GM18517 (cell line): ENCODE measurements around the gene IPO4.

Experiments
- ATAC-seq: cut with Tn5 transposase; IDR thresholded peaks from one replicate; pipeline ENCODE4 v1.9.1; 2021; ENCODE audit warnings: mild to moderate bottlenecking, moderate library complexity; ENCODE audit not compliant: unreplicated experiment

IPO4 gene

DNA sequence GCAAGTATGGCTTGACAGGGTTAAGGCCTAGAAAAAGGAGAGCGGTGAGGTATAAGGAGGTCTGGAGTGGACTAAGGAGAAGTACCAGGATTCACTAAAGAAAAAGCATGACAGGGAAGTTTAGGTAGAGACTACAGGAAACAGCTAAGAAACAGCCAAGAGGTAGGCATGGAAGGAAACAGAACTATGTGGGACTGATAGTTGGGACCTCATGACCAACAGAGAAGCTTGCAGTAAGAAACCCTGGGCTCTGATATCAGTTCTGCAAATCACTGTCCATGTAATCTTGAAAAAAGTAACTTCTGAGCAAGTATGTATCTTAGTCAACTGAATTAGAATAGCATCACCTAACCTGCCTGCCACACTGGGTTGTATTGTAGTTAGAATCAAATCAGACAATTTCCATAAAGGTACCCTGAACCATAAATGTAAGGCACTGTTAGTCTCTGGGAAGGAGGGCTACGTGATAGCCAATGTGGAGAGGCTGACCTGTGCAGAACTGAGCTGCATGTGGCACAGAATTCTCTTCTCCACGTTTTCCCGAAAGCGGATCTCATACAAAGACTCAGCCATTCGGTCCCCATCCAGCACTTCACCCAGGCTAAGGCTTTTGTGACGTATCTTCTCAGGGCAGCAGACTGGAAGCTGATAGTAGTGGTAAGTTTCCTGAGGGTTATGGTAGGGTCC, 5.7 kb upstream of the IPO4 start:
- ATAC-seq: no peak

DNA sequence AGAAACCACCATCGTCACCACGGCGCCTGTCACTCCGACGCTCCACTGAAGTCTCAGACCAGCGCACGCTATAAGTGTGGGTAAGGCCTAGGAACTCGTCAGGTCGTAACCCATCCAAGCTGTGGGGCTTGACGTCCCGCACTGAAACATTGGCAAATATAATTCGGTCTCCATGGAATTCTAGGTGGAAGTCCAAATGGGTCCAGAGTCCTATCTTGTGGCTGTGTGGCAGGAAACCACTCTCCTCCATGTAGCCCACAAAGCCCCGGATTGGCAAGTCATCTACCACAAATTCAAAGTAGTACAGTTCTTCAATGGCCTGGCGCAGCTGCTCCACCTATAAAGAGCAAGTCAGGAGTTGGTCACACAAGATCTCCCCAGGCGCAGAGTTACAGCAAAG, 4.3 kb upstream of the IPO4 start:
- no peak for ATAC-seq

DNA sequence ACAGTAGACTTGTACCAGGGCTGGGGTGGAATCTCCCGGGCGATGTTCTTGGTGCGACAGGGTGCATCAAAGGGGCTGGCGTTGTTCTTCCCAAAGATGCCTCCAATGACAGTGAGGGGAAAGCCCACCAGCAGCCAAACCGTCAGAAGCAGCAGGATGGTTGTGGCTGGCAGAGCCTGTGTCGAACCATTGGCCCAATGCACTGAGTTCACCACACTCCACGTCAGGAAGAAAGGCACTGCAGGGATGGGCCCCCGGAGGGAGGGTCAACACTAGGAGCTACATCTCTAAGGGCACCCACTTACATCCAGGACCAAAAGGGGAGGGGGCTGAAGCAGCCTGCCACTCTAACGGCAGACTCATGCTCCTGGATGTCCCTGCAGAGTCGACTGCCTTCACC, 1.8 kb upstream of the IPO4 start:
- ATAC-seq: no peak

DNA sequence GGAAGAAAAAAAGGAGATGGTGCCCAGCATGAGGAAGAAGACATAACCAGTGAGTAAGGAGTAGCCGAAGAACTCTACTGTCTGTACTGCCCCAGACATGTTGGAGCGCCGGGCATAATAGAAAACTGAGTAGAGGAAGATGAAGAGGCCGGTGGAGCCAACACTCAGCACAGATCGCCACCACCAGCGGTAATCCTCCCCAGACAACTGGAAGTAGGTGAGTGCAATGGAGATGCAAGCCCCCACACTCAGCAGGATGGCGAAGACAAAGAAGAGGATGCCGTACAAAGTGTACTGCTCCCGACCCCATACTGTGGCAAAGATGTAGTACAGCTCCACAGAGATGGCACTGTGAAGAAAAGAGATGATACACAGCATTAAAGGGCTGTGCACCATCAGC, 844 bp upstream of the IPO4 start:
- no peak for ATAC-seq

DNA sequence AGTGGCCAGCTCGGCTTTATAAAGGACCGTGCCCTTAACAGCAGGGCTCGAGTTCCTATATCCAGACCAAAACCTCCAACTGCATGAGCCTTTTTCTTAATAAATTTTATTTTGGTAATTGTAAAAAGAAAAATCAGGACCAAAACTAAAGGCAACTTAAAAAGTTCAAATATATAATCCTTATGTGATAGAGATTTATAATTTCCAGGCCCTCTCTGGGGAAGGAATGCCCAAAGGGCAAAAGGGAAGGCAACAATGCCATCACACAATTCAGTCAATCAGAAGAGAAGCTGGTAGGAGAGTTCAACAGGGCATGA, 401 bp upstream of the IPO4 start:
- no peak for ATAC-seq

DNA sequence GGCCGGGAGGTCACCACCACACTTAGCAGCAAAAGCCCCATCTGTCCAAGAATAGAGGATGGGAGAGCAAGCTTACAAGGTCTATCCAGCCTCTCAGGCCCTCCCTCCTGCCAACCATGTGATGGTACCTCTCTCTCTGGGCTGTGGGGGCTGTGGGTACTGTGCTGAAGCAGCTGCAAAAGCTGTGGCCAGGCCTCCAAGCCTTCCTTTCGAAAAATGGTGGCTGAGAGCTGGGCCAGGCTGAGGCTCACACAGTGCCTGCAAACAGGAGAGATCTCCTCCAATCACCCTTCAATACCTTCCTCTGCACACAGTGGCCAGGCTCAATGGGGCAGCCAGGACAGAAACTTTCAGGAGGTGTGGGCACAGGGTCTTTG, 1.1 kb downstream of the IPO4 start:
- no peak for ATAC-seq

DNA sequence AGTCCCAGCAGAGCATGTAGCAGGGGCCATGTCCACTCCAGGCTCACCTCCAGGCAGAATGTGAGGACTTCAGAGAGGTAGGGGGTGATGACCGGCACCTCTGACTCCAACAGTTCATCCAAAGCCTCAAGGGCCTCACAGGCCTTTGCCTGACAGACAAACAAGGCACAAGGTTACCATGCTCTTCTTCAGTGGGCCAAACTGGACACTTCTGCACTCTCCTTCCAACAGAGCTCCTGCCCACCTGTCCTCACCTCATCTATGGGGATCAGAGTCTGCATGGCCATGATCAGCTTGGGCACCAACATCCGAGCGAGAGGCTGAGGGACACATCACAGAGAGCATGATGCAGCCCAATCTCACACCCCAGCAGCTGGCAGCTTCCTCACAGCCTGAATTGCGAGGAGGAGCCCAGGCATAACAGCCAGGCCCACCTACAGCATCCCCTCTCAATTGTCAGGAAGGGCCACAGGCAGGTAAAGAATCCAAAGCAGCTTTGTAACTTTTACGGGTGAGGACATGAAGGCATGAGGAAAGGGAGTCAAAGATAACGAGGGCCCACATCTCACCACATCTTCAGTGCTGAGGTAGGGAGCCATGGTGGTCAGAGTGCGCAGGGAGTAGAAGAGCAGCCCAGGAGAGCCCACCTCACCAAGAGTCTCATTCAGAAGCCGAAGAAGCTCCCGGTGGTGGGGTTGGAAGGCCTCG, 1.6 kb downstream of the IPO4 start:
- ATAC-seq: no peak

DNA sequence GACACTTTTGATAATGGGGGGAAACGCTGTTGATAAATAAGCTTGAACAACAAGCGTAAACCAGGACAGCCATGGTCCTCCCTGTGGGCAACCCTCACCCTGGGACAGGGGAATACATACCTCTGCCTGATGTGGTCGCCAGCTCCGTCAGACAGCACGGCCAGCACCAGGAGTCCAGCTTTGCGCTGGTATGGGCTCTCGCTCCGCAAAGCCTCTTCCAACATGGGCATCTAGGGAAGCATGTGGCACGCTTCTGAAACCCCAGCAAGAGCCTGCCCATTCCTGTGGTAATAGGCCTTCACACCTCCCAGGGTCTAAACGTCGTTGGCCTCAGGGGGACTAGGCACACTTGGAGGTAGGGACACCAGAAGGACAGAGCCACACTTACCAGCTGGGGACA, 2.9 kb downstream of the IPO4 start:
- no peak for ATAC-seq

DNA sequence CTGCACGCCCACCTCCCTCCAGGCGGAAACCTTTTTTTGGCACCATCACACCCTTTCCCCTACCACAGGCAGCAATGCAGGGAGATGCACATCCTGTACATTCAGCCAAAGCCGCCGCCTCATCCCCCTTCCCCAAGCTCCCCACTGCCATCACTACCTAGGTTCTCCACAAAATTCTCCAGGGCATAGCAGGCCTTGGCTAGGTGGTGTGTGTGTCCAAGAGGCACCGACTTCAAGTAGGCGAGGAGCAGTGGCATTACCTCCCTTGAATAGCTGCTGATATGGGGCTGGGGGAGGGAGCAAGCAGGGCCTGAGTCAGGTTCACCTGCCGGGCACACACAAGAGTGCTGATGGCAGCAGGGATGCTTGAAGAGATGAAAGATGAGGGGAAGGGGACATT, 3.6 kb downstream of the IPO4 start:
- ATAC-seq: no peak

DNA sequence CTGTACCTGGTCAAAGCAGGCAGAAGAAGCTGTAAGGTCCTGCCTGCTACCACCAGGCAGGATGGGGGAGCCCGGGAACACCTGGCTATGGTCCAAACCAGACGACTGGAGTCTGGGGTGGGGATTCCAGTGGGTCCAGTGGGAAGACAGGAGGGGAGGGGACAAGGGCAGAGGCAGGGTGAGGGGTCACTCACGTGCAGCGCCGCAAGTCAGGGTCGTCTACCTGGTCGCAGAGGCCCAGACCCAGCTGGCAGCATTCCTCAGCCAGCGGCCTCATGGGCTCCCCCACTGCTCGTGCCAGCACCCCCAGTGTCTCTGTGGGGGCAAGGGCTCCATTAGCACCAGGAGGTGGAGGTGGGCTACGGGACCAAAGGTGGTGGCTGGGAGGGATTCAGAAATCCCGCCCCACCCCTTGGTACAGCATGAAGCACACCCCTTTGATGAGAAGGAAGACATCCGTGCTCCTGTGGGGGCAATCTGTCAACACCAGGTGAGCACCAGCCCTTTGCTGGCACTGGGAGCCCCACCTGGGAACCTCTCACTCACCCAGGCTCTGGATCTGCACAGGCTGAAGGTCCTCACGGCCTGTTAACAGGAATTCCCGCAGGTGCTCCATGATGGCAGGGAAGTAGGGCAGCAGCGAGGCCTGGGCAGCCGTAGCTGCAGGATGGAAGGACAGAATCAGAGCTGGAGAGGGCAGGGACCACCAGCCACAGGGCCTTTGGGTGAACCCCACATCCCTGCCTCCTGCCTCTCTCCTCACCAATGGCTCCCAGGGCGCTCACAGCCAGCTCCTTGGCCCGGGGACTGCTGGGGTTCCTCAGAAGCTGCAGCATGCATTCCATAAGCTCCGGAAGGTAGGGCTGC, 4.3 kb downstream of the IPO4 start:
- ATAC-seq: no peak

DNA sequence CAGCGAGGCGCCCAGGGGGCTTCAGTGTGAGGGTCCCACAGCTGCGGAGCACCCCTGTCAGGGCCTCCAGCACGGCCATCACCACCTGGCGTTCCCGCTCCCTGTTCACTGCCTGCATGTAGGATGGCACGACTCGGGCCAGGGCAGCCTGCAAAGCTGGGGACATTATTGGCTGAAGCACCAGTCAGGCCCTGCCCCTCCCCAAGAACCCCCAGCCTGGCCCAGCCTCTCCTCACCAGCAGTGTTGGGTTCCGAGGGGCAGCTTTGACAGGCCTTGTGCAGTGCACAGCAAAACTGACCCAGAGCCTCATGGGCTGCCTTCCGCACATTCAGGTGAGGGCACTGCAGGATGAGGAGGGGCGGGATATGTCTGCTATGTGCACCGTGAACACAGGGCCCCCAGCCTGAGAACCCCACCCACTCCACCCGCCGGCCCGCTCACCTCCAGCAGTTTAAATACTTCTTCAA, 5.6 kb downstream of the IPO4 start:
- ATAC-seq: no peak

DNA sequence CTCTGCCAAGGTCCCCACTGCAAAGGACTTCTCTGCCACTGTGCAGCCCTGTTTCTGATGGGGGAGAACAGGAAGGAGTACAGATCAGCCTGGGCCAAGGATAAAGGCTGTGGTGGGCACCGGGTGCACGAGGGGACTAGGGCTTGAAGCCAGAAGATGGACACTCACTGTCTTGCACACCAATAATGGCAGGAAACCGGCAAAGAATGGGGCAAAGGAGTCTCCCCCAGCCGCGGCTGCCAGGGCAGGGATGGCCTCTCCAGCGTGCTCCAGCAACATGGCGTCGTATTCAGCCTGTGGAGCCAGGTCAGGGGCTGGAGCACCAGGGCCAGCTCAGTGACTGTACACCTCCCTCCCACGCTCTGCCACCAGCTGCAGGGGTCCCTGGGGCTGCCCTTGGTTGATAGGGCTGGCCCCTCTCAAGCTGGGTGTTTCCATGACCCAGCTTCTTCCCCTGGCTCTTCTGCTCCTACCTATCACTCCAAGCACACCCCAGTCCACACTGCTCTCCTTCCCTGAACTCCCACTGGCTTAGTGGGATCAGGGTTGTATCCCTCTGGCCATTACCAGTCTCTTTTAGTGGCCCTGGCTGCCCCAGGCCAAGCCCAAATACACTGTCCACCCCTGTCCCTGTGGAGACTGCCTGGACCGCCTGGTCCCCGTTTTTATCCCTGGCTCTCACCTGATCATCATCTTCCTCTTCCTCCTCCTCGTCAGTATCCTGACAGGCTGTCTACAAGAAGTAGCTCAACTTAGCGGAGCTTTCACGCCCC, 6.3 kb downstream of the IPO4 start:
- no peak for ATAC-seq

DNA sequence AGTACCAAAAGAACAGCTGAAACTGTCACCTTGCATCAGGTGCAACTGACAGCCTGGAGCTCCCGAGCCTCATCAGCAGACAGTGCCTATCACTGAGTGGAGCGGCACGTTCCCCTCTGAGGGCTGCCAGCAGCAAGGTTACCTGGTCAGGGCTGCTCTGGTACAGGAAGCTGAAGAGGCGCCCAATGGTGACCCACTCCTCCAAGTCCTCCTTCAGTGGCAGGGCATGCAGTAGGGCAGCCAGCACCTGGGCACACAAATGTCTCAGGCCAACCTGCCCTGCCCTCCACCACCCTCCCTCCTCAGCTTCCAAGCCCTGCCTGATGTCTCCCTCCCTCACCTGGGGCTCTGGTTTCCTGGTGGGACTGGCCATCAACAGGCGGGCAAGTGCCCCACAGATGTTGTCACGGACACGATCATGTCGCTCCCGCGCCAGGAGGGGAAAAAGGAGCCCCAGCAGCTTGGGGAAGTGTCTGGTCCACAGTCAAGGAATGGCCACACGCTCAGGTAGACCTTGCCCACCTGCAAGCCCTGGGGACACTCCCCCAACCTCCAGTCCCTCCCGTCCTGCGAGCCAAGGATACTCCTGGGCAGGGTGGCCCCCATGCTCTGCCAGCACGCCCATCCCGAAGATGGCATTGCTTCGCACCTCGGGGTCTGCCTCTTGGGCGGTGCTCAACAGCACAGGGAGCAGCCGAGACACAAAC, 7.1 kb downstream of the IPO4 start:
- ATAC-seq: no peak

DNA sequence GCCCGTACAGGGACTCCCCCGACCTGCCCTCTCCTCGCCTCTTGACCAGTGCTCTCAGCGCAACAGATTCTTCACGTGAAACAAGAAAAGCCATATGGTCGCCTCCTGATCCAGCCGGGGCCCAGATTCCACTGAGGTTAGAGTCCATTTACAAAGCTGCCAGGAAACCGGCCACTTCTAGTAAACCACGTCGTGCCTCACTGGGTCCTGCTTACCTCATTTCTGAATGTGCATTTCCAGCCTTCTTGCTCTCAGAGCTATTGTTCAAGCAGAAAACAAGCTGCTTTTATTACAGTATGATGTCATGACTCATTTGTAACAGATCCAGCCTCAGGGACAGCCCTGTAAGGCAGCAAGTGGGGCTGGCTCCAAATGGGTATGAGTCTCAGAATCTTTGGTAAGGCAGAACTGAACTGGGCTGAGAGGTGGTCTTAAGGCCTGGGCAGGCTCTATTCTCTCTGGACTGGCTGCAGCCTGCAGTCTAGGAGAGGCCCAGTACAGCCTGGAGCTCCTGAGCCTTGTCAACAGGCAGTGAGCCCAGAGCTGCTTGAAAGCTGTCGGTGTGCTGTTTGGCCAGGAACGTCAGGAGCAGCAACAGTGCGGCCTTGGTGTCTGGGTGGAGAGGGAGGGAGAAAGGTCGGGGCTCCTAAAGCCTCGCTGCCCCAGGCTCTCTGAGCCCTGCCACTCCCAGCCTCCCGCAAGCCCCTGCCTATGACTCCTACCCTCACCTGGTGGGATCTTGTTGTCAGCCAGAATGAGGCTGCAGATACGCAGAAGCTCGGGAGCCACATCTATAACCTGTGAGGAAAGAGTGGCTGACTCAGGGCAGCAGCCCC, 8.4 kb downstream of the IPO4 start:
- no peak for ATAC-seq

DNA sequence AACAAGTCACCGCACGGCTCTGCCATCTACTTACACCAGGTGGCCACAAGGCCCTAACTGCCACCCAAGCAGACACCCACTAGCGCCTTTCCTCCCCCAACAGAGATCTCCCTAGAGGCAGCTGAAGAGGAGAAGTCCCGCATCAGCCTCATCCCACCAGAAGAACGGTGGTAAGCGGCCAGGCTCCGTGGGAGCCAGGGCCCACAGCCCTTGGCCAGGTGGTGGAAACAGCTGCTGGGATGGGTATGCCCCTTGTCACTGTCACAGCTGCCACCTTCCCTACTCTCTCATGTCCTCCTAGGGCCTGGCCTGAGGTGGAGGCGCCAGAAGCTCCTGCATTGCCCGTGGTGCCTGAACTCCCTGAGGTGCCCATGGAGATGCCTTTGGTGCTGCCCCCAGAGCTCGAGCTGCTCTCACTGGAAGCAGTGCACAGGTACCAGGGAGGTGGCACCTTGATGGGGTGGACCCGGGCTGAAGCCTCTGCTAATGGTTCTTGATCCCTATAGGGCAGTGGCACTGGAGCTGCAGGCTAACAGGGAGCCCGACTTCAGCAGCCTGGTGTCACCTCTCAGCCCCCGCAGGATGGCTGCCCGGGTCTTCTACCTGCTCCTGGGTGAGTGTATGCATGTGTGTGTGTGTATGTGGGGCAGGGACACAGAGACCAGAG, 9.2 kb downstream of the IPO4 start:
- no peak for ATAC-seq

DNA sequence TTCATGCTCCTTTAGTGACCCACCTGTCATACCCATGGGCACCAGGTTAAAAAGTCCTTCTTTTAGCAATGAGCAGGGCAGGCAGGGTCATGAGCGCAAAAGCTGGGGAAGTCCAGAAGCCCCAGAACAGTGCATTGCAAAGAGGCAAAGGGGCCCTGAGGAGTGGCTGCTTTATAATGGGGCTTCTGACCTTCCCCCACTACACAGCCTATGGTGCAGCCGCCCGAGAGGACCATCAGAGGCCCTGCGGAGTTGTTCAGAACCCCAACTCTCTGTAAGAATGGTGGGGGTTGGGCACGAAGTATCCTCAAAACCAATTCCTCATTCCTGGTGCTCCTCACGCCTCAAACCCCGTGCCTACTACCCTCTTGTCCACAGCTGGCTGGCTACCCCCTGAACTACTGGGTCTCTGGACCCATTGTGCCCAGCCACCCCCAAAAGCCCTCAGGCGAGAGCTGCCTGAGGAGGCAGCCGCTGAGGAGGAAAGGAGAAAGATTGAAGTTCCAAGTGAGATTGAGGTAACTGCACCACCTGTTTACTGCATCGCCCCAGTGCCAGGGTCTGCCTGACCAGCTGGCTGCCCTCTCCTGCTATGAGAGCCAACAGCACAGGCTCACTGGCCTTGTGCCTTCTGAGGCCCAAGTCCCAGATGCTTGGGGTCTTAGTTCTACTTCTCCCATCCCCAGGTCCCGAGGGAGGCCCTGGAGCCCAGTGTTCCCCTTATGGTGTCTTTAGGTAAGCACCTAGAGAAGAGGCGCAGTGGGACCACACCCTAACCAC, 10.0 kb downstream of the IPO4 start:
- ATAC-seq: no peak

DNA sequence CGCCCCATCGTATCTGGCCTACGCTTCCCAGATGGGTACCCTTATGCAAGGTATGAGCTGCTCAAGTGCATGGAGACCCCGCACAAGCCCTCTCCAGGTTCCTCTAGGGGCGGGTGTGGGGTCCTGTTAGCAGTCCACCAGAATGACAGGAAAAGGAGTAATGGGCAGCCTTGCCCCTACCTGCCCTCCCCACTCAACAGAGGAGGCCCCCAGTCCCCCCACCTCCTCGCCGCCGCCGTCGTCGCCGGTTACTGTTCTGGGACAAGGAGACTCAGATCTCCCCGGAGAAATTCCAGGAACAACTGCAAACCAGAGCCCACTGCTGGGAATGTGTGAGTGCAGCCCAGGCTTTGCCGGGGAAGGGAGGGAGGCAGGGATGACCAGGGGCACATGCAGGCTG, 10.7 kb downstream of the IPO4 start:
- ATAC-seq: no peak

DNA sequence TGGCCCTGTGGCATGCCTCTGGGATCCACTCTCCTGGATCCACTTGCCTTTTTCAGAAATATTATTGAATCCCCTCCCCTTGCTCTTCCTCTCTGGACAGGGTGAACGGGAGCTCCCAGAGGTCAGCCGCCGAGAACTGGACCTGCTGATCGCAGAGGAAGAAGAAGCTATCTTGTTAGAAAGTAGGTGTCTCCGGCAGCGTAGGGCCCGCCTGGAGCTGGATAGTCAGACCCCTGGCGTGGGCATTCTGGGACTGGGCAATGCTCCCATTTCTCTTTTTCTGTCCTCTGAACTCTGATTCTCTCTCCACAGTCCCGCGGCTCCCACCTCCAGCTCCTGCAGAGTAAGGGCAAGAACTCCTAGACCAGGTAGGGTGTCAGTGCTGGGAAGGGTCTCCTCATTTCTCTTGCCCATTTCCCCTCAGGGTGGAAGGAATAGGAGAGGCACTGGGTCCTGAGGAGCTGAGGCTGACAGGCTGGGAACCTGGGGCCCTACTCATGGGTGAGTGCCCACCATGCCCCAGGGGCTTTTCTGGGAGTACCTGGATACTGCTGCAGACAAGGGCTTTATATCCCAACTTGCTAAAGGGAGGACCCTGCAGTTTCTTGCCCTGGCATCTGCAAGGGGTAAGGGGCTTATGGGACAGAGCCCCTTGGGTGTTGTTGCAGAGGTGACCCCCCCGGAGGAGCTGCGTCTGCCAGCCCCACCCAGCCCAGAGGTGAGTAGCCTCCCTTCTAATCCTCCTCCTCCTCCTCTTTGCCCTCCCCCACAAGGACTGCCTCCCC, 11.4 kb downstream of the IPO4 start:
- no peak for ATAC-seq
